ENCODE data around the gene WHRN.

WHRN gene

GRCh38 chr9:114450833-114451706 is 54.2 kb downstream of the WHRN start:
- DNase-seq (ENCODE audit: low read depth in 3 of 3, low spot score in 1 of 3): no peak

GRCh38 chr9:114450181-114450580 is 55.1 kb downstream of the WHRN start:
- no peak for DNase-seq (ENCODE audit: low read depth in 3 of 3, low spot score in 1 of 3)

- DNase-seq (ENCODE audit: low read depth in 3 of 3, low spot score in 1 of 3): no peak
Measured at GRCh38 chr9:114449236-114449635, 56.0 kb downstream of the WHRN start.

- no peak for DNase-seq (ENCODE audit: low read depth in 3 of 3, low spot score in 1 of 3)
Measured at GRCh38 chr9:114448706-114449105, 56.6 kb downstream of the WHRN start.

- DNase-seq (ENCODE audit: low read depth in 3 of 3, low spot score in 1 of 3): no peak
Measured at GRCh38 chr9:114446672-114447450, 58.4 kb downstream of the WHRN start.

- DNase-seq (ENCODE audit: low read depth in 3 of 3, low spot score in 1 of 3): no peak
Measured at GRCh38 chr9:114446036-114446435, 59.2 kb downstream of the WHRN start.

GRCh38 chr9:114445616-114446015 is 59.7 kb downstream of the WHRN start:
- DNase-seq (ENCODE audit: low read depth in 3 of 3, low spot score in 1 of 3): no peak

- DNase-seq (ENCODE audit: low read depth in 3 of 3, low spot score in 1 of 3): no peak
Measured at GRCh38 chr9:114442022-114442421, 63.3 kb downstream of the WHRN start.

- DNase-seq (ENCODE audit: low read depth in 3 of 3, low spot score in 1 of 3): no peak
Measured at GRCh38 chr9:114437401-114437893, 67.8 kb downstream of the WHRN start.

- no peak for DNase-seq (ENCODE audit: low read depth in 3 of 3, low spot score in 1 of 3)
Measured at GRCh38 chr9:114434878-114435311, 70.4 kb downstream of the WHRN start.

GRCh38 chr9:114433720-114434255 is 71.5 kb downstream of the WHRN start:
- DNase-seq (ENCODE audit: low read depth in 3 of 3, low spot score in 1 of 3): no peak

GRCh38 chr9:114433086-114433485 is 72.2 kb downstream of the WHRN start:
- no peak for DNase-seq (ENCODE audit: low read depth in 3 of 3, low spot score in 1 of 3)

GRCh38 chr9:114432323-114433067 is 72.8 kb downstream of the WHRN start:
- DNase-seq (ENCODE audit: low read depth in 3 of 3, low spot score in 1 of 3): no peak

- DNase-seq (ENCODE audit: low read depth in 3 of 3, low spot score in 1 of 3): no peak
Measured at GRCh38 chr9:114431770-114432169, 73.5 kb downstream of the WHRN start.

GRCh38 chr9:114431003-114431402 is 74.3 kb downstream of the WHRN start:
- DNase-seq (ENCODE audit: low read depth in 3 of 3, low spot score in 1 of 3): no peak

- DNase-seq (ENCODE audit: low read depth in 3 of 3, low spot score in 1 of 3): no peak
Measured at GRCh38 chr9:114430457-114430856, 74.8 kb downstream of the WHRN start.

GRCh38 chr9:114429488-114429887 is 75.8 kb downstream of the WHRN start:
- no peak for DNase-seq (ENCODE audit: low read depth in 3 of 3, low spot score in 1 of 3)

- DNase-seq (ENCODE audit: low read depth in 3 of 3, low spot score in 1 of 3): no peak
Measured at GRCh38 chr9:114428466-114428865, 76.8 kb downstream of the WHRN start.

- DNase-seq (ENCODE audit: low read depth in 3 of 3, low spot score in 1 of 3): no peak
Measured at GRCh38 chr9:114427644-114428043, 77.6 kb downstream of the WHRN start.

GRCh38 chr9:114426046-114426948 is 79.0 kb downstream of the WHRN start:
- no peak for DNase-seq (ENCODE audit: low read depth in 3 of 3, low spot score in 1 of 3)

Measured in stimulated activated CD4-positive, alpha-beta T cell treated with anti-CD3 and anti-CD28 coated beads, TNF-alpha, amount 100 ng/mL, for 1 hour (primary cell).